HUES48 (cell line): ENCODE results near the gene NPHP1.
A peak's percentile ranks its signal among the peaks of the same experiment; 100 is the strongest.

ENCODE experiments used
- H3K27ac ChIP-seq: one replicate; pipeline ENCODE4 v1.7.0; 2013; ENCODE audit warnings: low read depth, low read length, inconsistent platforms
- H3K27me3 ChIP-seq: 2 replicates; pipeline ENCODE4 v1.6.1; 2013; ENCODE audit warnings: mild to moderate bottlenecking, low read length; ENCODE audit not compliant: control insufficient read depth, insufficient read depth
- H3K36me3 ChIP-seq: 2 replicates; pipeline ENCODE4 v1.6.1; 2013; ENCODE audit warnings: low read length; ENCODE audit not compliant: control insufficient read depth, insufficient read depth
- H3K4me1 ChIP-seq: 2 replicates; pipeline ENCODE4 v1.6.1; 2013; ENCODE audit warnings: mild to moderate bottlenecking, low read length; ENCODE audit not compliant: control insufficient read depth, insufficient read depth
- H3K4me3 ChIP-seq: 2 replicates; pipeline ENCODE4 v1.5.1; 2013; ENCODE audit warnings: mild to moderate bottlenecking, low read depth, low read length
- H3K9ac ChIP-seq: 2 replicates; pipeline ENCODE4 v1.6.1; 2013; ENCODE audit warnings: mild to moderate bottlenecking, low read depth, low read length, moderate library complexity
- H3K9me3 ChIP-seq: 2 replicates; pipeline ENCODE4 v1.6.1; 2013; ENCODE audit warnings: low read length; ENCODE audit not compliant: control insufficient read depth, insufficient read depth

NPHP1 gene

GRCh38 chr2:110126086-110126773 lies 78.6 kb downstream of the NPHP1 start:
- no peaks in the 10 kb centered on the region for H3K36me3 ChIP-seq
- H3K9ac ChIP-seq, result no peak overlapping the region
- H3K27me3 ChIP-seq, result no peaks in the 10 kb centered on the region
- H3K4me1 ChIP-seq, result no peaks in the 10 kb centered on the region
- no peak overlapping the region for H3K4me3 ChIP-seq
- H3K27ac ChIP-seq, result no peak overlapping the region
- no peaks in the 10 kb centered on the region for H3K9me3 ChIP-seq

GRCh38 chr2:110124939-110125691 lies 79.7 kb downstream of the NPHP1 start:
- Histone ChIP-seq H3K27me3 (no peaks in the 10 kb centered on the region; the same call in 1 of the 2 replicates), H3K9me3 (no peaks in the 10 kb centered on the region), H3K27ac (no peak overlapping the region), H3K4me3 (no peak overlapping the region), H3K9ac (no peak overlapping the region), H3K36me3 (no peaks in the 10 kb centered on the region), H3K4me1 (no peaks in the 10 kb centered on the region)

GRCh38 chr2:110124038-110124825 lies 80.6 kb downstream of the NPHP1 start:
- no peak overlapping the region for H3K4me3 ChIP-seq
- H3K27me3 ChIP-seq, result no peaks in the 10 kb centered on the region; the same call in 1 of the 2 replicates
- no peak overlapping the region for H3K27ac ChIP-seq
- no peak overlapping the region for H3K9ac ChIP-seq
- no peaks in the 10 kb centered on the region for H3K4me1 ChIP-seq
- no peaks in the 10 kb centered on the region for H3K36me3 ChIP-seq
- no peaks in the 10 kb centered on the region for H3K9me3 ChIP-seq

GRCh38 chr2:110121592-110121991 lies 83.2 kb downstream of the NPHP1 start:
- Histone ChIP-seq H3K27me3 (peaks cover 18% of the 10 kb centered on the region), H3K9me3 (no peaks in the 10 kb centered on the region), H3K27ac (no peak overlapping the region), H3K4me3 (no peak overlapping the region), H3K36me3 (no peaks in the 10 kb centered on the region), H3K9ac (no peak overlapping the region), H3K4me1 (peaks cover 3% of the 10 kb centered on the region; the same call in 1 of the 2 replicates)

- H3K27me3 ChIP-seq, result peaks cover 24% of the 10 kb centered on the region
- H3K4me1 ChIP-seq, result peaks cover 3% of the 10 kb centered on the region; the same call in 1 of the 2 replicates
- no peaks in the 10 kb centered on the region for H3K36me3 ChIP-seq
Observed at GRCh38 chr2:110121052-110121334, 83.8 kb downstream of the NPHP1 start.

GRCh38 chr2:110120171-110121051 lies 84.4 kb downstream of the NPHP1 start:
- Histone ChIP-seq H3K27me3 (peaks cover 29% of the 10 kb centered on the region), H3K9ac (no peak overlapping the region), H3K4me3 (no peak overlapping the region), H3K9me3 (no peaks in the 10 kb centered on the region), H3K27ac (no peak overlapping the region), H3K4me1 (peaks cover 3% of the 10 kb centered on the region; the same call in 1 of the 2 replicates), H3K36me3 (no peaks in the 10 kb centered on the region)

More at GRCh38 chr2:110121052-110121334, 83.8 kb downstream of the NPHP1 start:
- Histone ChIP-seq H3K27ac (no peak overlapping the region), H3K4me3 (no peak overlapping the region), H3K9me3 (no peaks in the 10 kb centered on the region), H3K9ac (no peak overlapping the region)

GRCh38 chr2:110116033-110116710 lies 88.6 kb downstream of the NPHP1 start:
- peaks cover 49% of the 10 kb centered on the region for H3K27me3 ChIP-seq
- H3K27ac ChIP-seq, result no peak overlapping the region
- H3K9ac ChIP-seq, result no peak overlapping the region
- H3K4me3 ChIP-seq, result peak overlapping the region; percentile 65
- H3K36me3 ChIP-seq, result no peaks in the 10 kb centered on the region
- peaks cover 3% of the 10 kb centered on the region; the same call in 1 of the 2 replicates for H3K4me1 ChIP-seq
- H3K9me3 ChIP-seq, result no peaks in the 10 kb centered on the region

GRCh38 chr2:110115291-110116032 lies 89.4 kb downstream of the NPHP1 start, which contains the start of gene MALL:
MALL (minus strand) TSS chr2:110115822; CDS start chr2:110115792, 30 bp downstream.
- Histone ChIP-seq H3K9ac (no peak within 1 kb of the TSS), H3K4me3 (peak within 1 kb of the TSS; percentile 65), H3K36me3 (no peaks in the 10 kb centered on the region), H3K9me3 (no peaks in the 10 kb centered on the region), H3K27me3 (peaks cover 49% of the 10 kb centered on the region), H3K27ac (no peak within 1 kb of the TSS), H3K4me1 (peaks cover 3% of the 10 kb centered on the region; the same call in 1 of the 2 replicates)

GRCh38 chr2:110114831-110115255 lies 90.0 kb downstream of the NPHP1 start:
- H3K4me1 ChIP-seq, result peaks cover 3% of the 10 kb centered on the region; the same call in 1 of the 2 replicates
- H3K27ac ChIP-seq, result no peak overlapping the region
- no peaks in the 10 kb centered on the region for H3K9me3 ChIP-seq
- H3K36me3 ChIP-seq, result no peaks in the 10 kb centered on the region
- H3K4me3 ChIP-seq, result peak overlapping the region; percentile 65
- peaks cover 49% of the 10 kb centered on the region for H3K27me3 ChIP-seq
- H3K9ac ChIP-seq, result no peak overlapping the region
